Glomerular visceral epithelial cell (primary cell): ENCODE results near the gene SAMD8.

ENCODE experiments used
- DNase-seq: peaks from one replicate; pipeline ENCODE4 v3.0.0-alpha.2; 2016; ENCODE audit errors: extremely low spot score

SAMD8 gene

DNA sequence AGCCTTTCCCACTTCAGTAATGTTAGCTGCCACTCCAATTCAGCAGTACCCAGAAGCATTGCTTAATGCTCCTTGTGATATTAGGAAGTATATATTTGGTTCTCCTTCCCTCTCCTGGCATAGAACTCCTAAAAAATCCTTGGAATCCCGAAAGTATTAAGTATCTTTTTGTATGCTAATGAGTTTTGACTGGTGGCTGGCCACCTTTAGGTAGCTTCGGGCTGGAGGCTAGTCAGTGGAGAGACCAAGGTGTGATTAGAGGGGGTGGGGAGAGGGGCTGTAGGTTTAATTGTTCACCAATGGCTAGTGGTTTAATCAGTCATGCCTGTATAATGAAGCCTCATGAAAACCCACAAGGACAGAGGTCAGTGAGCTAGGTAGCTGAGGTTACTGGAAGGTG, 112.1 kb downstream of the SAMD8 start:
- no peak for DNase-seq

DNA sequence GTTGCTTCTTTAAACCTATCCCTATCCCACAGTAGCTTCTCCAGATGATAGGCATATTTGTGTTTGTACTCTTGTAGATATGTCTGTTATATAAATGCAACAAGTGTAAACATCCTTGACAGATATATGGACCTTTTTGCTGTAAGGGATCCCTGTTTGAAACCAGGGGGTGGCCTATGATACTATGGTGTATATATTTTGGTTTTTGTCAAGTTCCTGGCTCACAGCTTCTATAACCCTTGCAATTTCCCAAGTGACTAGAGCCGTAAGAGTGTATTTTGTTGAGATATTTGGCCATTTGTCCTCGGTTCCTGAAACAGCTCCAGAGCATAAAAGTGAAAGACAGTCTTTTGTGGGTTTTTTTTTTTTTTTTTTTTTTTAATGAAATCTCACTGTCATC, 114.6 kb downstream of the SAMD8 start:
- DNase-seq, result no peak

DNA sequence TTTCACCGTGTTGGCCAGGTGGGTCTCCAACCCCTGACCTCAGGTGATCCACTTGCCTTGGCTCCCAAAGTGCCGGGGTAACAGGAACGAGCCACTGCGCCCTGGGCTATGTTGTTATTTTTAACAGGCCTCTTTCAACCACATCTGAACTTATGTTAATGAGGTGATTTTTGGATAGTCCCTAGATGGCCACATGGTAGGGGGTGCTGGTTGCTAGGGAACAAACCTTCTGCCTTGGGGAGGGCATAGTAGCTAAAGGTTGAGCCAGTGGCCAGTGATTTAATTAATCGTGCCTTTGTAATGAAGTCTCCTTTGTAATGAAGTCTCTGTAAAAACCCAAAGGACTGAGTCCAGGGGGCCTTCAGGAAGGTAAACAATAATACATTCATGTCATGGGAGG, 115.2 kb downstream of the SAMD8 start:
- no peak for DNase-seq

DNA sequence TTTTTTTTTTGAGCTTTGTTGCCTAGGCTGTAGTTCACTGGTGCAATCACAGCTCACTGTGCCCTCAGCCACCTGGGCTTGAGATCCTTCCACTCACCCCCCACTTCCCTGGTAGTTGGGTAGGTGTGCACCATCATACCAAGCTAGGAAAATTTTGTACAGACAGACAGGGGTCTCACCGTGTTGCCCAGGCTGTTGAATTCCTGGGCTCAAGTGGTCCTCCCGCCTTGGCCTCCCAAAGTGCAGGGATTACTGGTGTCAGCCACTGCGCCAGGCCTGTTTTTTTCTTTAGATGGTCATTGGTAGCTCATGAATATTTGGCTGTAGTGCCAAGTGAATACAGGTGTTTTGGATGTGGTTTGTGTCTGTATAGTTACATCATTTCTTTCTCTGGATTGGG, 116.8 kb downstream of the SAMD8 start:
- no peak for DNase-seq

DNA sequence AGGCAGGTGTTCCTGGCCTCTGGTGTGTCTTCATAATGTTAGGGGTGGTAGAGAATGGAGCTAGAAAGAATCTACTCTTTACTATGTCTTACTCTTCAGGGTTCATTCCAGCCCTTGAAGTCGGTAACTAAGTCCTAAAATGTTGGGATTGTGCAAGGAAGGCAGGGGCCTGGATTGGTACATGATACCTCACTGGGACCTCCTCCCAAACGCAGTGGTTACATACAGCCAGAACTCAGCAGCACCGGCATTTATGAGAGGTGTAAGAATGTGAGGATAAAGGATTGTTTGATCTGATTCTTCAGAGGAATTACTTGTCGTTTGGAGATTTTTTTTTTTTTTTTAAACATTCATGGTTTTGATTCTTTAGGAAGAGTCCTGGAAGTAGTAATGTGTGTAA, 117.4 kb downstream of the SAMD8 start:
- no peak for DNase-seq

DNA sequence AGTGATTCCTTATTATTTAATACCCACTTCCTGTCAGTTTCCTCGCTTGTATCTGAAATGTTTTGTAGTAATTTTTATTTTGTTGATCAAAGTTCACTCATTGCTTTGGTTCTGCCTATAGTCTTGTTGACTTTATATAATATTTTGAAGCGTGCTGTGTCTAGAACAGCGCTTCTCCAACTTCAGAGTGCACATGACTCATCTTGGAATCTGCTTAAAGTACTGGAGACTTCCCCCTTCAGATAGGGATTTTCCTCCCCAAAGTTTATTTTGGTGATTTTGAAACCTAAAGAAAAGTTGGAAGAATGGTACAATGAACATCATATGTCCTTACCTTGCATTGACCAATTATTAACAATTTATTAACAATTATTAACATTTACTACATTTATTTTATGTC, 118.5 kb downstream of the SAMD8 start:
- peak; percentile 23 for DNase-seq

DNA sequence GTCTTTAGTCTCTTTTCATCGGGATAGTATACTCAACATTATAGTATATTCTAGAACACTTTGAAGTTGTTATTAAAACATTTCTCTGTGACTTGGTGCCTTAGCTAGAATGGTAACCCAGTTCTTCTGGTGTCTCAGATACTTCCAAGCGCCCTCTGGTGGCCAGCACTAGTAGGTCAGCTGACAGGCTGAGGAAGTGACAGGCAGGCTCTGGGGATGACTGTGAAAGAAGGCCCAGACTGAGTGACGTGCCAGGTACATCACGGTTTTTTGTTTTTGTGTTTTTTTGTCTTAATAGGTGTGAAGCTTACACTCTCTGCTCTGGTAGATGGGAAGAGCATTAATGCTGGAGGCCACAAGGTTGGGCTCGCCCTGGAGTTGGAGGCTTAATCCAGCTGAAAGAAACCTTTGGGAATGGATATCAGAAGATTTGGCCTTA, 119.2 kb downstream of the SAMD8 start:
- peak; percentile 84 for DNase-seq
